Inferior parietal cortex (tissue), 1 donor: ENCODE measurements around the gene PRKAG2.
A peak's percentile ranks its signal among the peaks of the same experiment; 100 is the strongest.

Experiments
- DNase-seq: peaks from one replicate; pipeline ENCODE4 v3.0.0-alpha.2; 2016; ENCODE audit errors: extremely low spot score

Gene PRKAG2

DNA sequence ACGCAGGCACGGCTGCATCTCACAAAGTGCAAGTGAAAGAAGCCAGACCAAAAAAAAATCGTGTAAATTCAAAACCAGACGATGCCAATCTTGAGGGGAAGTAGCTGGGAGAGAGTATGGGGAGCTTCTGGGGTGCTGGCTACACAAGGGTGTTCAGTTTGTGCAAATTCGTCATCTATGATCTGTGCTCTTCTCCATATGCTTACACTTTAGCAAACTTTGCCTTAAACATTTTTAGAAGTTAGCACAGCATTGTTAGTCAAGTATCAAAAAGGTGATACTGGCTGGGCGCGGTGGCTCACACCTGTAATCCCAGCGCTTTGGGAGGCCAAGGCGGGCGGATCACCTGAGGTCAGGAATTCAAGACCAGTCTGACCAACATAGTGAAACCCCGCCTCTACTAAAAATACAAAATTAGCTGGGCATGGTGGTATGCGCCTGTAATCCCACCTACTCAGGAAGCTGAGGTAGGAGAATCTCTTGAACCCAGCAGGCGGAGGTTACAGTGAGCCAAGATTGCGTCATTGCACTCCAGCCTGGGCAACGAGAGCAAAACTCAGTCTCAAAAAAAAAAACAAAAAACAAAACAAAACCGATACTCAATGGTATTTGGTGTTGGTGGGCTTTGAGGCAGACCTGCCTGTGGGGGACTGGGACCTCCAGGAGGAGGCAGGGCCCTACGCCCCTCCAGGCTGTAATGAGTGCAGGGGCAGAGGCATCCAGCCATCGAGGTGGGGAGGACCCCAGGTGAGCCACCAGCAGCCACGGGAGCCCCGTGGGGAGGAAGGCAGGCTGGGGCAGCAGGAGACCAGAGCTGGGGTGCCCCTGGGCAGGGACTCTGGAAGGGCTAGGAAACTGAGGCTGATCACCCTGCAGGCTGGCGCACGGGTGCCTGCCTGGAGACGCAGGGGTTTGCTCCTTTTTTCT is 150.0 kb downstream of the PRKAG2 start:
- no peak for DNase-seq

DNA sequence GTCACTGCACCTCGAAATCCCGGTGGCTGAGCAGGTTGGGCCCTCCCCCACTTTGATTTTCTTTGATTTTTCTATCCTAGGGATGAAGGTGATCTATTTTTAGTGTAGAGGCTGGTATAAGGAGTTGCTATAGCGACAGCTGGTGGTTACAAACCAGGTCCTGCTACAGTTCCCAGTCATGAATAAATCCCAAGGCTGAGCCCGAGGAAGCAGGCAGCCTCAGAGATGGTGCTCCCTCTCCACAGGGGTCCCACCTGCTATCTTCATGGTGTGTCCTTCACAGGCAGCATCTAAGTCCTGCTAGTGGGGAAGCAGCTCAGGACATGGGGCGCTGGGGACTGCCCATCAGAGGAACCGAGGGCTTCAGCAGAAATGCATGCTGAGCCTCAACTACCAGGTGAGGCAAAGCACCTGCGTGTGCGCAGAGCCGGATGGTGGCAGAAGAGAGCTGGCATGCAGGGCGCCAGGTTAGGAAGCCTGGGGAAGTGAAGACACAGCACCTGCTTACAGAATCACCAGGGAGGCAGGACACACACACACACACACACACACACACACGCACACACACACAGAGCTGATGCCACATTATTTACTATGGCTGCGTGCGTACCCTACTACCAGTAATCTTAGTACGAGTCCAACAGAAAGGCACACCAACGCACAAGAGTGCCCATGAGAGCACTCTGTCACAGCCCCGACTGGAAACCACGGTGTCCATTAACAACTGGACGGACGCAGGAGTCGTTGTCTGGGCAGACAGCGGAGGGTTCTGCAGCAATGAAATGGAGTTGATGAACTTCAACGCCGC is 150.9 kb downstream of the PRKAG2 start:
- peak; percentile 20 for DNase-seq

DNA sequence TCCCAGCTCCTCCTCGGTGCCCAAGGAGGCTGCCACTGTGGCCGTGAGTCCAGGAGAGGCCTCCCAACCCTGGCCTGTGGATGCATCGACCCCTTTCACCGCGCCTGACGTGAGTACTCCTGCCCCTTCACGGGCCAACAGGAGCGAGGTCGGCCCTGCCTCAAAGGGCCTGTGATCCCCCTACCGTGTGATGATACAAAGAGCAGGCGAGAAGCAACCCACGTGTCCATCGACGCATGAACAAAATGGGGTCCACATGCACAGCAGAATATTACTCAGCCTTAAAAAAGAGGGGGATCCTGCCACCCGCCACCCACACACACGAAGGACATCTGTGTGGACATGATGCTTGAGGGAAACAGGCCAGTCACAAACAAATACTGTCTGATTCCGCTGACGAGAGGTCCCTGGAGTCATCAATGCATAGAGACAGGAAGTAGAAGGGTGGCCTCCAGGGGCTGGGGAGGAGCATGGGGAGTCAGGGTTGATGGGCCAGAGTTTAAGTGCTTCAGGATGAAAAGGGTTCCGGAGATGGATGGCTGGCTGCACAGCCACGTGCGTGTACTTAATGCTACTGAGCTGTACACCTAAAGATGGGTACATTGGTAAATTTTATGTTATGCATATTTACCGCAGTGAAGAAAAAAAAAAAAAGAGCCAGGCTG is 151.9 kb downstream of the PRKAG2 start:
- no peak for DNase-seq

DNA sequence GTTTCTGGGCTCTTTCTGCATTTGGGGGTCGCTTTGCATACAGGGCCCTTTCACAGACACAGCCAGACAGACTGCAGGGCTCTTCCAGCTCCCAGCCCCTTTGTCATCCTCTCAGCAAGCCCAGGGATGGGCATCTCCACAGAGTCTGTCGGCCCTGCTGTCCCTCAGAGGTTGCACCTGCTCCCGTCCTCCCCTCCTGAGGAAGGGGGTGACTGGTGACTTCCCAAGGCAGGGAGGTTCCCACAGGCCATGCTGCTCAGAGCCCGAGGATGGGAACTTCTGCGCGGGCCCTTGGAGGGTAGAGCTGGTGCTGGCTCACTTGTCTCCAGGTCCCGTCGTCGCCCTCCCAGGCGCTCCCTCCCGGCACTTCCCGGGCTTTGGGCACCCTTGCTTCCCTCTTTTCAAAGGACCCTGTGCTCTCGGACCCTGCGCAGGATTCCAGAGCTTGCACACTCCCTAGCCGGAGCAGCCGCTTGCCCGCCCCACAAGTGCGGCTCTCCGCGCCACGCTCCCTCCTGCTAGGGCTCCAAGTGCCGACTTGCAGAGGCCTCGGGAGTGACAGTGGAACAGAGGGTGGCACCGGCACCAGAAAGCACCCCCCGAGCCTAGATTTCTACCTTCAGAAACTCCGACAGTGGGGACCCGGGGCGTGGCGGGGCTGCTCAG is 152.5 kb downstream of the PRKAG2 start:
- DNase-seq: no peak

DNA sequence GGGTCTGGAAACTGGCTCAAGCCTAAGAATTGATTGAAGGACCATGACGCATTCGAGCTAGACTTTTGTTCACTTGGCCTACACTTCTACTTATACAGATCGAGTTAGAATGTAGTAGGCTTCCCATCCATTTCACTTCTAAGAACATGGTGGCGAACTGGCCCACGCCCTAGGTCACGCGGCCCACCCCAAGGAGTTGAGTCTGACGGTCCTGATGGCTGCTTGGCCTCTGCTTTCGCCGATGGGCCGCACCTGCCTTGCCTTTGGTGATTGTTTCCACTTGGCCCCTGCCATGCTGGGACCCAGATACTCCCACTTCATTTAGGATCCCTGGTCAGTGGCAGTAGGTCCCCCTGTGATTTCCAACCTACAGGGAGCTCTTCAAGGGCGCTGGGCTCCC is 153.6 kb downstream of the PRKAG2 start:
- DNase-seq: no peak

DNA sequence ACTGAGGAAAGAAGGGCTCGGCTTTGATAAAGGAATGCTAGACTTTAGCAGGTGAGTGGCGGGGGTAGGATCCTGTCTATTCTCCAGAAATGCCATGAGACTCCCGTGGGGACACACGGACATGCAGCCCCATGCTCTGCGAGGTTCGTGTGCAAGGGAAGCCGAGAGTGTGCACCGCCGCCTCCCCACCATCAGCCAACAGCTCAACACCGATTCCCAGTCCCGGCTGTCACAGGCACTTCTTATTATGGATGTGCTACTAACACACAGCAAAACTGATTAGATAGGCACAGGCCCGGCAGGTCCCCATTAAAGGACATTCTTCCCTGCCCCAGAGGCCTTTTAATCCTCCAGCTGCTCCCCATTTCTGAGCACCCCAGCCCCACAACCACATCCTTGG is 154.4 kb downstream of the PRKAG2 start:
- no peak for DNase-seq

DNA sequence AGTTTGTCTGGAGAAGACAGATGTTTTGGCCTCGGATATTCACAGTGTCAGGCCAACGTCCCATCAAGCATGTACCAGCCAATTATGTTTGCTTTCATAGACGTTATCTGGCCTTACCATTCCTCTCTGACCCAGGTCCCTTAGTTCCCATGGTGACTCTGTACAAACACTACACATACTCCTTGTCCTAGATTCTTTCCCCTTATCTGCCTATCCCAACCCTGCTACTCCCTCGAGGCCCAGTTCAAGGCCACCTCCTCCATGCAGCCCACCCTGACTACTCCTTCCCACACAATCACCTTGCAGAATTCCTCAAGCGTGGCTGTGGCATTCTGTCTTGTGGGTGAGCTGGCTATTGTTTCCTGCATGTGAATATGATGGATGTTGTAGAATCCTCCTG is 155.2 kb downstream of the PRKAG2 start:
- no peak for DNase-seq

DNA sequence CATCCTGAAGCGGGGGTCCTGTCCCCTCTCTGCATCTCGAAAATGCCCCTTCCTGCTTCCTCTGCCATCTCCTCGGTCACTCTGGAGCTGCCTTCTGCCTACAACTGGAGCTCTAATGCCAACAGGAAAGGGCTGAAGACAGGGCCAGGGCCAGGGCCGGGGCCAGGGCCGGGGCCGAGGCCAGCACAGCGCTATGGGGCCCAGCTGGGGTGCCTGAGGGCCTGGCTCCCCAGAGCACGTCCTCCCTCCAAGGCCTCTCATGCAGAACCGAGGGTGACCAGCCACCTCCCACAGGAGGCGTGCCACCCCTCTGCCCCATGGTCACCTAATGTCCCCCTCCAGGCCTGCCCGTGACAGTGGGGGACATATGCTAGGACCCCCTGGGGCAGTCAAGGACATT is 155.7 kb downstream of the PRKAG2 start:
- no peak for DNase-seq

DNA sequence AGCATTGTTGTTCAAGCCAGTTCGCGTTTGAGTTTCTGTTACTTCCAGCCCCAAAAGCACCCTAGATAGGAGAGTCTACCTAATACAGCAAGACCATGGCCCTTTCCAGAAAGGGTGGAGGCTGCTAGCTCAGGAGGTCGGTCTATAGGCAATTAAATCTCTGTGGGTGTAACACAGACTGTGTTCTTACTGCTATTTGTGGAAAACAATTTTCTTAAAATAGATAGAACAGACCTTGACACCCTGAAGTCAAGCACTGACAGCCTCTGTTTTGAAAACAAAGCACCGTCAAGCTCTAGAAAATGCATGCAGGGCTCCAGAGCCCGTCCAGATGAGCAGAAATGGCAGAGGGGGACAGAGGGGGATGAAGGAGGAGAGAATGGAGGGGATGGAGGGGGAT is 156.6 kb downstream of the PRKAG2 start:
- DNase-seq: no peak

DNA sequence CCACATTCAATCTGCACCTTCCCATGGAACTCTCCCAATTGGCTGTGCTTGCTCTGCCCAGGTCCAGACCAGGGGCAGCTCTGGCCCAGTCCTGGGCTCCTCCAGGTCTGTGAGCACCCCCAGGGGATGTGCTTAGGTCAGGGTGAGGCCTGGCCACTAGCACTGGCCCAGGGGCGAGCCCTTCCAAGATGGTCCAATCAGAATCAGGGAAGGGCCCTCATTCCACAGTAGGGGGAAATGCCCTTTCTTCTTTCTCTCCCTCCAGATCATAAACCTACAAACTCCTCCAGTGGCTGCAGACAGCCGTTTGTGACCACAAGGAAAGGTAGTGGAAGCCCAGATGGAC is 157.0 kb downstream of the PRKAG2 start:
- no peak for DNase-seq

DNA sequence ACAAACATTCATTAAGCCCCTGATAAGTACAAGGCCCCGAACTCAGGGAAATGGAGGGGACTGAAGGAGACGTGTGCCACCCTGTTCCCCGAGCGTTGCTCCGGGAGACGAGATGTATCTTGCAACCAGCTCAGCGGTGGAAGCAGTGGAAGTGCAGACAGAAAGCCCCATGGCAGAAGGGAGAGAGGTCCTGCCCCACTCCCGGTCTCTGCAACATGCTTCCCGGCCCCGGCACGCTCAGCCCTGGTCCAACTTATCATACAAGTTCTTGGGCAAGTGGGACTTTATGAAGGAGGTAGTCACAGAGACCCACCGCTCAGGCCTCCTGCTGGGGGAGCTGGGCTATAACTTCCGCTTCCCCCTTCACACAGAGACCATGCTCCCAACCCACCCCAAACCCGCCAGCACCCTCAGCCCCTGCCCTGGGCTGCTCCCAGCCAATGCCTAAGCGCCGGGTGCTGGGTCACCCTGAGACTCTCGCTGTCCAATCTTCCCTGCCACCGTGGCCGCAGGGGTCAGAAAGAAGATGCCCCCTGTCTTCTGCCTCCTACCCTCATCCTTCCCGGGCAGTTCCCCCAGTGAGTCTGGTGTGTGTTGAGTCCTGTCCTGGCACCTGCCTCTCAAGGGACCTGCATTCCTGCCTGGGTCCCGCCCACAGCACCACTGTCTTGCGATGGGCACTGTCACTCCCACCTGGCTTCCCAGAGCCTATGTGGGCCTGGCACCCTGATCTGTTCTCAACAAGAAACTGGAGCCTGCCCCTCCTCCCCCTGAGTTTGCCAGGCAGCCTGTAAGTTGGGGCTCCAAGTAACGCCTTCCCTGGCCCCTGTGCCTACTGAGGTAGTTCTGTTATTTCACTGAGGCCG is 157.7 kb downstream of the PRKAG2 start:
- DNase-seq: no peak

DNA sequence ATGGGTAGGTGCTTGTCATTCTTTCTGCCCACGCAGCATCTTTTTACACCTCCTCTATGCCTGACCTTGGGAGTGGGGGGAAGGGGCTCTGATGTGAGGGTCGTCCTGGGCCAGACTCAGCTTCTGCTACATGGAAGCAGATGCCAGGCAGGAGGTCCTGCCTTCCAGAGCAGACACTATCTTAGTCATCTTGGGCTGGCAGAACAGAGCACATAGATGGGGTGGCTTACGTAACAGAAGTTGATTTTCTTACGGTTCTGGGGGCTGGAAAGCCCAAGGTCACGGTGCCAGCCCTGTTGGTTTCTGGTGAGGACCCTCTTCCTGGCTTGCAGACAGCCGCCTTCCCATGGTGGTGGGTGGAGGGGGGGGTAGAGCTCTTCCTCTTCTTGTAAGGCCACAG is 159.0 kb downstream of the PRKAG2 start:
- DNase-seq: no peak

DNA sequence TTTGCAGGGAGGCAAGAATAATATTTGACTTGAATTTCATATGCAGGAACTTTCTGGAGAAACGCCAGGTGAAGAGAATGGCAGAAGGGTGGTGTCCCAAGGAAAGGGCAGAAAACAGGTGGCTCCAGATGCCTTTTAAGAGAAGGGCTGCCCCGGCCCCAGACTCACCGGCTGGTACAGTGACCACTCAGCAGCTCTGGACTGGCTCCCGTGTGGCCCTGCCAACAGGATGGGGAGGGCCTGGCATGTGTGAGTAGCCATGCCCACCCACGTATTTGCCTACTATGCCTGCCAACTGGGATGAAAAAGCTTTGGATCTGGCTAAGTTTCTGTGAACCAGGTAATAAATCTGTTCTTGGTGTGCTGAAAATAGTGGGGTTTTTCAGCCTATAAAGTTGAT is 159.5 kb downstream of the PRKAG2 start:
- DNase-seq: no peak

DNA sequence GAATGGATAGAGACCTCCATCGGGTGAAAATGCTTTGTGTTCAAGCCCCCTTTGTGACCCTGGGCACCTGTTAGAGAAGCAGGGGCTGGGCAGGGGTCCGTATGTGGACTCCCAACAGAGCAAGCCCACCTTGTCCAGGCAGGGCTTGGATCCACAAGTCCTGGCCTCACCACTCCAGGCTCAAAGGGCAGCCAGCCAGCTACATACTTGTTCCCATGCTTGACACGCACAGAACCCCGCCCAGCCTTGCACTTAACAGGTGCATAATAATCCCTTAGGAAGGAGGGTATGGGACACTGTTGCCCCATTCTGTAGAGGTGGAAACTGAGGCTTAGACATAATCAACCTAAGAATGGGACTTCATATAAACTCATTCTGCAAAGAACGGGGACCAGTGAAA is 160.6 kb downstream of the PRKAG2 start:
- no peak for DNase-seq

DNA sequence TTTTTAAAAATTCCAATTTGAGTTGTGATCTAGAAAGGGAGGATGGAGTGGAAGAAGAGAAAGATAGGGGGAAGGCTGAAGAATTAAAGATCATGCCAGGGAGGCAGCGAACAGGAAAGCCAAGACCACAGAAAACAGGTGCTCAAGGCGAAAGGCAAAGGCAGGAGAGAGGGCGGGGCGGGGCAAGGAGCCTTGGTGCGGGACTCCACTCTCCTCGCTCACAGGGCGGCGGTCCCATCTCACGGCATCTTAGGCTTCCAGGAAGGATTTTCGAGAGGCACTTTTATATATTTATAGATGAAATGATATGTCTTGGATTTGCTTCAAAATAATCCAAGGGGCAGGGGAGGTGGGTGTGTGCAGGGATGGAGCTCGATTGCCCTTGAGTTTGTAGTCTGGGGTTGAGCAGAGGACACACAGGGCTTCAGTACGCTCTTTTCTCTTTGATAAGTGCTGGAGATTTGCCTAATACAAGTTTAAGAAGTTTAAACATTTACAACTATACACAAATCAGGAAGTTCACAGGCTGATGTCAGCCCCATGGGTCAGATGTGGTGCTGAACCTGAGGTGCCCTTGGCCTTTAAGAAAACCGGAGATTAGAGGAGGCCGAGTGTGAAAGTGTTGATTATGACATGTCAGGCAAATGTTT is 161.1 kb downstream of the PRKAG2 start:
- no peak for DNase-seq

DNA sequence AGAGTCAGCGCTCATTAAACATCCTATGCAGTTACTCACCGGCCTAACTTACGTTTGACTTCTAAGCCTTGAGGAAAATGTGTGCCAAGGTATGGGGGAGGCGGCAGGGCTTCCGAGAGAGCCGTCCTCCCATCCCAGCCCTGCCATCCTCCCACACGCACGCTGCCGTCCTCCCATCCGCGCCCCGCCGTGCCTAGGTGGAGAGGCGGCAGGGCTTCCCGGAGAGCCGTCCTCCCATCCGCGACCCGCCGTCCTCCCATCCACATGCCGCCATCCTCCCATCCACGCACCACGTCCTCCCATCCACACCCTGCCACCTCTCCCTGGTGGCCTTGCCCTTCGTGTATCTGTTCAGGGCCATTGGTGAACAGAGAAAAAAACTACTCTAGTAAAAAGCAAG is 162.7 kb downstream of the PRKAG2 start:
- no peak for DNase-seq

DNA sequence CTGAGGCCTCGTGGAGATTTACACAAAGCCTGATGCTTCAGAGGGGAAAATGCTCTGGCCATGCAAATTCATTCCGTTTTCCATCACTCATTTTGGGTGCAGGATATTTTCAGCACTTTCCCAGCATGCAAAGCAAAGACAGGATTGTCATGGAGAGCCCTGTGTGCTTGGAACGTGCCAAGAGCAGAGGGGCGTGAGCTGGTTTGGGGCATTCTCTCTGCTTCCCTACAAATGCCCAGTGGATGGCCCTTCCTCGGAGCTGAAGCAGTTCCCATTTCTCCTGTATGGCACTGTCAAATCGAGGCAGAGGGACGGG is 164.1 kb downstream of the PRKAG2 start:
- DNase-seq: no peak

DNA sequence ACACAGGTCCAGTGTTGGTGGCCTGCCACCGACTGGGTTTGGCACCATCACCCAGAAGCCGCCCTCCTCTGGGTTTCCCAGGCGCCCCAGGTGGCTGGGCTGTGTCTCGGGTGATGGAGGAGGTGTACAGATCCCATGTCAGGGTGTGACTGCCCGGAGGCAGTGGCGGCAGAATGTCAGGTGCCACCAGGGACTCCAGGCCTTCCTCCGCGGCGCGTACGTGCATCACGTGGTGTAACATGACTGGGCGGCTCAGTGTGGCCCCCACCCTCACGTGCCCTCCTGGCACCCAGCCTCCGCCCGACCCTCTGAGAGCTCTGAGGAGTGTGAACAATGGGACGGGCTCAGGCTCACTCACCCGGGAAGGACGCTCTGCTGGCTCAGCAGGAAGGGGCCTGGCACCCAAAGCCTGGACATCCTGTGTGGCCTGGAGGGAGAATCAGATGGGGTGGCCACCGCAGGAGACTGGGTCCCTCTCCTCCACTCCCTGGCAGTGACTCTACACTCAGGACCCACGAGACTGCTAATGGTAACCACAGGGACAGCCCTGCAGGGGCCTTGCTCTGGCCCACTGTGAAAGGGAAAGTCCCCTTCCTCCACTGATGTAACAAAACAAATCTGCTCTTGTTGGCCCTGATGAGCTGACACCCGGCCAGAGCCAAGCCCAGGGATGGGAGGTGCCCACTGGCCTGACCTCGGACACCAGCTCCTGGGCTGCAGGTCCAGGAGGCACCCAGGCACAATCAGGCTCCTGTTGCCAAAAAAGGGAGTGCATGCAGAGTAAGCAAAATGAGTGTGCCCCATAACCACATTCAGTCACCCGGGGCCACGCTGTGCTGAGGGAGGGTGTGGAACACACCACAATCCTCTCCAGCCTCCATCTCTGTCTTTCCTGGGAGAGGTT is 164.8 kb downstream of the PRKAG2 start:
- no peak for DNase-seq

DNA sequence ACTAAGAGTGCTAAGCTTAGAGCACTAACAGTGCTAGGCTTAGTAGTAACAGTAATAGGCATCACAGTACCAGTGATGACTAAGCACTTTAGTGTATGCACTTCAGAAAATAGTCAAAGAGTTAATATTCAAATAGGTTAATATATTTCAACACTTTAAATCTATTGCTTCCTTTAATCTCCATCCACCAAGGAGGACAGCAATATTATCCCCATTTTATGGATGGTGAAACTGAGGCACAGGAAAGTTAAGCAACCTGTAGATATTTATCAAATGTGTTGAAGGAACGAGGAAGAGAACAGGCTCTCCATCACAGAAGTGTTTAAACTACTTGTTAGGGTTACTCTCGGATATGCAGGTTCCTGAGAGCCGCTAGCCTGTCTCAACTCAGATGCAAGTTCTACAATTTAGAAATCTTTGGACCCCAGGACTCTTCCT is 165.5 kb downstream of the PRKAG2 start:
- no peak for DNase-seq
